HCT116 (cell line): ENCODE results near the gene SEMA4D. TPM values are rescaled to one million over a fixed set of nuclear protein-coding genes. Genes with fewer than 3 reads are reported as not detected.

ENCODE experiments used
- ATAC-seq: fragments of 200-7000 bp; cut with Tn5 transposase; 2 replicates; pipeline ENCODE4 v1.9.1; 2020; ENCODE audit warnings: mild to moderate bottlenecking, moderate library complexity
- BruUV-seq: library from RNA; stranded (reverse); fragments of 400-500 nt; replicated peaks from 2 replicates; lab custom pipeline; 2021; lab: Mats Ljungman, UMichigan
- CTCF ChIA-PET: fragments of 300-600 bp; sonication (Branson Sonifier 250); formaldehyde crosslinking; loops from one replicate; lab custom pipeline; 2021; ENCODE audit warnings: antibody characterized with exemption; lab: Charles Lee
- POLR2A ChIA-PET: fragments of 300-600, 350-600 bp; sonication (Branson Sonifier 250); formaldehyde crosslinking; loops from one replicate; lab custom pipeline; 2021; ENCODE audit warnings: antibody characterized with exemption; lab: Charles Lee
- RAD21 ChIA-PET, 2 experiments: fragments of 300-600 bp; sonication (Branson Sonifier 250); formaldehyde crosslinking; loops; one replicate each; lab custom pipeline; 2023; ENCODE audit warnings: low total read pairs in 2 of 2; ENCODE audit not compliant: uncharacterized antibody in 2 of 2, unreplicated experiment in 2 of 2, low non-redundant PET in 1 of 2; lab: Charles Lee
- DNase-seq: peaks from one replicate; pipeline ENCODE4 v3.0.0-alpha.2; 2010; ENCODE audit warnings: low read depth, low spot score
- H2AFZ ChIP-seq: fragments of 200-600 bp; shearing (Covaris generic), sonication (generic); 2 replicates; pipeline ENCODE4 v1.6.1; 2017; ENCODE audit warnings: low read depth, mixed run types, mixed read lengths, antibody characterized with exemption, low read length; ENCODE audit not compliant: poor library complexity, severe bottlenecking
- H3K27ac ChIP-seq: 2 replicates; pipeline ENCODE4 v1.5.1; 2012; ENCODE audit warnings: low read depth, low read length
- H3K27me3 ChIP-seq: fragments of 200-600 bp; sonication (generic); 2 replicates; pipeline ENCODE4 v1.6.1; 2016; ENCODE audit warnings: mixed run types, low read length, mixed read lengths; ENCODE audit not compliant: insufficient read depth
- H3K36me3 ChIP-seq, 2 experiments: fragments of 200-500 bp in 1 of 2; fragments of 200-600 bp in 1 of 2; sonication (Bioruptor generic) in 1 of 2; sonication (generic) in 1 of 2; 2 replicates each; pipeline versions ENCODE4 v1.5.1 to v1.6.1; 2014 to 2016; ENCODE audit warnings: low read length in 2 of 2, inconsistent platforms in 1 of 2, mixed read lengths in 1 of 2, mixed run types in 1 of 2; ENCODE audit not compliant: insufficient read depth in 2 of 2, control insufficient read depth in 1 of 2
- H3K4me1 ChIP-seq, 2 experiments: fragments of 200-600 bp in 1 of 2; sonication (generic) in 1 of 2; 2 replicates each; pipeline versions ENCODE4 v1.5.1 to v1.6.1; 2012 to 2017; ENCODE audit warnings: low read length in 2 of 2, inconsistent platforms in 1 of 2, mild to moderate bottlenecking in 1 of 2, mixed read lengths in 1 of 2, mixed run types in 1 of 2, moderate library complexity in 1 of 2; ENCODE audit not compliant: insufficient read depth in 2 of 2, control insufficient read depth in 1 of 2
- H3K4me2 ChIP-seq: fragments of 200-600 bp; sonication (generic); 2 replicates; pipeline ENCODE4 v1.6.1; 2017; ENCODE audit warnings: mixed run types, low read length, mixed read lengths
- H3K4me3 ChIP-seq, 2 experiments: fragments of 200-600 bp in 1 of 2; sonication (generic) in 1 of 2; replicated peaks in 1 of 2; 2 replicates each; pipeline ENCODE4 v1.5.1; 2011 to 2016; ENCODE audit warnings: low read length in 2 of 2, control low read depth in 1 of 2, low read depth in 1 of 2, mild to moderate bottlenecking in 1 of 2, mixed read lengths in 1 of 2, mixed run types in 1 of 2
- H3K79me2 ChIP-seq: fragments of 200-600 bp; sonication (generic); 2 replicates; pipeline ENCODE4 v1.6.1; 2017; ENCODE audit warnings: mild to moderate bottlenecking, mixed run types, low read length, moderate library complexity, mixed read lengths; ENCODE audit not compliant: insufficient read depth
- H3K9ac ChIP-seq: fragments of 200-600 bp; sonication (generic); 2 replicates; pipeline ENCODE4 v1.6.1; 2016; ENCODE audit warnings: low read length, mixed read lengths
- H3K9me2 ChIP-seq: fragments of 200-600 bp; sonication (generic), shearing (Covaris generic); 2 replicates; pipeline ENCODE4 v1.6.1; 2017; ENCODE audit warnings: mixed run types, mild to moderate bottlenecking, moderate library complexity; ENCODE audit not compliant: insufficient read depth
- H3K9me3 ChIP-seq, 2 experiments: fragments of 200-500 bp in 1 of 2; fragments of 200-600 bp in 1 of 2; sonication (Bioruptor generic) in 1 of 2; sonication (generic) in 1 of 2; 2 replicates each; pipeline ENCODE4 v1.6.1; 2014 to 2017; ENCODE audit warnings: low read length in 2 of 2, mixed read lengths in 2 of 2, inconsistent platforms in 1 of 2, low read depth in 1 of 2, mild to moderate bottlenecking in 1 of 2, mixed run types in 1 of 2, moderate library complexity in 1 of 2; ENCODE audit not compliant: control insufficient read depth in 1 of 2, insufficient read depth in 1 of 2
- H4K20me1 ChIP-seq: fragments of 200-600 bp; sonication (generic), shearing (Covaris generic); 2 replicates; pipeline ENCODE4 v1.6.1; 2017; ENCODE audit warnings: mixed run types, mild to moderate bottlenecking, moderate library complexity; ENCODE audit not compliant: insufficient read depth
- ATF3 ChIP-seq: IDR thresholded peaks from 2 replicates; pipeline ENCODE4 v1.6.1; 2012
- CBX3 ChIP-seq: IDR thresholded peaks from 2 replicates; pipeline ENCODE4 v1.6.1; 2012; ENCODE audit warnings: low read depth
- CEBPB ChIP-seq: IDR thresholded peaks from 2 replicates; pipeline ENCODE4 v1.6.1; 2012; ENCODE audit warnings: low read depth
- CTCF ChIP-seq, 3 experiments: fragments of 200-600 bp in 1 of 3; sonication (generic) in 1 of 3; IDR thresholded peaks in 2 of 3; conservative IDR thresholded peaks in 1 of 3; 2 replicates each; pipeline ENCODE4 v1.5.1; 2012 to 2017; ENCODE audit warnings: low read depth in 2 of 3, low read length in 2 of 3, antibody characterized with exemption in 1 of 3, borderline replicate concordance in 1 of 3, control low read depth in 1 of 3, mild to moderate bottlenecking in 1 of 3, mixed read lengths in 1 of 3, mixed run types in 1 of 3, moderate library complexity in 1 of 3; ENCODE audit not compliant: insufficient read depth in 1 of 3
- ELF1 ChIP-seq: IDR thresholded peaks from 2 replicates; pipeline ENCODE4 v1.6.1; 2012; ENCODE audit warnings: low read depth, borderline replicate concordance
- EZH2 ChIP-seq: fragments of 200-600 bp; sonication (generic); IDR thresholded peaks from 2 replicates; pipeline ENCODE4 v1.6.1; 2017; ENCODE audit warnings: antibody characterized with exemption, mixed run types
- EZH2phosphoT487 ChIP-seq: fragments of 200-600 bp; IDR thresholded peaks from 2 replicates; pipeline ENCODE4 v1.6.1; 2018; ENCODE audit warnings: antibody characterized with exemption, borderline replicate concordance
- FOSL1 ChIP-seq: IDR thresholded peaks from 2 replicates; pipeline ENCODE4 v1.6.1; 2012; ENCODE audit warnings: low read depth
- JUND ChIP-seq: IDR thresholded peaks from 2 replicates; pipeline ENCODE4 v1.6.1; 2012
- MAX ChIP-seq: IDR thresholded peaks from 2 replicates; pipeline ENCODE4 v1.6.1; 2012
- POLR2A ChIP-seq: IDR thresholded peaks from 2 replicates; pipeline ENCODE4 v1.7.0; 2011; ENCODE audit warnings: borderline replicate concordance; ENCODE audit not compliant: insufficient read depth, insufficient read length; ENCODE audit errors: extremely low read depth
- SIN3A ChIP-seq: IDR thresholded peaks from 2 replicates; pipeline ENCODE4 v1.6.1; 2012; ENCODE audit warnings: low read depth
- SP1 ChIP-seq: IDR thresholded peaks from 2 replicates; pipeline ENCODE4 v1.6.1; 2012; ENCODE audit warnings: low read depth
- SRF ChIP-seq: IDR thresholded peaks from 2 replicates; pipeline ENCODE4 v1.6.1; 2012; ENCODE audit warnings: low read depth
- TCF7L2 ChIP-seq: IDR thresholded peaks from 2 replicates; pipeline ENCODE4 v1.7.0; 2011; ENCODE audit warnings: borderline replicate concordance, inconsistent platforms; ENCODE audit not compliant: insufficient read depth, insufficient read length; ENCODE audit errors: extremely low read depth
- YY1 ChIP-seq: IDR thresholded peaks from 2 replicates; pipeline ENCODE4 v1.6.1; 2011; ENCODE audit warnings: low read length, low read depth, moderate library complexity, mild to moderate bottlenecking; ENCODE audit not compliant: insufficient replicate concordance; ENCODE audit errors: extremely low read depth
- ZFX ChIP-seq: fragments of 450-650 bp; IDR thresholded peaks from 2 replicates; pipeline ENCODE4 v1.6.1; 2017
- ZNF274 ChIP-seq: fragments of 200-500 bp; sonication (Bioruptor generic); IDR thresholded peaks from 2 replicates; pipeline ENCODE4 v1.6.1; 2014; ENCODE audit warnings: mild to moderate bottlenecking, low read depth, low read length, inconsistent platforms
- intact Hi-C: fragments of 100-400 bp; cut with micrococcal nuclease; formaldehyde crosslinking; loops from 2 replicates; pipeline ENCODE4 v1.10.0; 2022
- total RNA-seq: library from RNA; stranded (reverse); gene quantifications from one replicate; pipeline ENCODE4 v1.2.1, GENCODE V29; 2021; ENCODE audit not compliant: unreplicated experiment

Gene SEMA4D
- total RNA-seq, 1 experiment from 2014 or later: 32.0 TPM

- DNase-seq (no peak), ATAC-seq (no peak)
- intact Hi-C loops: no loop called here
- H3K9me2 ChIP-seq: no peaks in the 10 kb centered on the region
- no peak overlapping the region for H3K4me3 ChIP-seq
- no peaks in the 10 kb centered on the region for H3K36me3 ChIP-seq
- no peaks in the 10 kb centered on the region for H3K79me2 ChIP-seq
- ChIA-PET POLR2A (no interaction called here), RAD21 (no interaction called here), CTCF (no interaction called here)
- no peaks in the 10 kb centered on the region for H4K20me1 ChIP-seq
- no peak overlapping the region for H3K9ac ChIP-seq
- no TSS peak for BruUV-seq
- H3K4me2 ChIP-seq: no peak overlapping the region
- no peak overlapping the region for H3K27ac ChIP-seq
- TF ChIP-seq POLR2A (no peak), EZH2phosphoT487 (no peak), JUND (no peak), SIN3A (no peak), SRF (no peak), CBX3 (no peak), YY1 (no peak), CEBPB (no peak), ZNF274 (no peak), ZFX (no peak), ELF1 (no peak), CTCF (IDR thresholded peaks at IDR 0.05 in 2 of 3, conservative IDR thresholded peaks at IDR 0.05 in 1 of 3; ENCODE audit: borderline replicate concordance in 1 of 3, insufficient read depth in 1 of 3, low read depth in 2 of 3, low read length in 2 of 3) (no peak), TCF7L2 (no peak), SP1 (no peak), MAX (no peak), EZH2 (no peak), FOSL1 (no peak), ATF3 (no peak)
- H3K27me3 ChIP-seq: no peaks in the 10 kb centered on the region
- no peaks in the 10 kb centered on the region for H3K4me1 ChIP-seq
- H3K9me3 ChIP-seq: no peaks in the 10 kb centered on the region
- H2AFZ ChIP-seq: no peak overlapping the region
Measured at GRCh38 chr9:89535461-89535860, 37.5 kb upstream of the SEMA4D start.
